ENCODE results near the gene ABL1. TPM values are rescaled to one million over a fixed set of nuclear protein-coding genes. Genes with fewer than 3 reads are reported as not detected.

The ABL1 gene
- total RNA-seq, 1 experiment from 2014 or later, result 83.6 TPM

DNA sequence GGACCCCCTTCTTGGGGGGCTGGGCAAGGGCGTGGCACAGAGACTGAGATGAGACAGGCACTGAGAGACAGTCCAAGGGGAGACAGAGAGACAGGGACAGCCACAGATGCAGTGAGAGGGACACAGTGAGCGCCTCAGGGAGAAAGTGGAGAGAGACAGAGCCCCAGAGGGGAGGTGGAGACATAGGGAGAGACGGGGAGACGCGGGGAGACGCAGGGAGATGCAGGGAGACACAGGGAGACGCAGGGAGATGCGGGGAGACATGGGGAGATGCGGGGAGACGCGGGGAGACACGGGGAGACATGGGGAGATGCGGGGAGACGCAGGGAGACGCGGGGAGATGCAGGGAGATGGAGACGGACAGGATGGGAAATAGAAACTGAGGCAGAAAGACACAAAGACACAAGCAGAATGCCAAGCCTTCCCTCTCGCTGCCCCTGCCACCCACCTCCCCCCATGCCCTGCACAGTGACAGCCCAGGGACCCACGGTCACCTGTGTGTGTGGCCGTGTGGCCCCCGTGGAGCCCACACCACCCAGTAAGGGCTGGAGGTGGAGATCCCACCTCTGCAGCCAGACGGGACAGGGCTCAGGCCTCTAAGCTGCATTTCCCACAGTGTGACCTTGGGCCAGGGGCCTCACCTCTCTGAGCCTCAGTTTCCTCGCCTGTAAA, 95.2 kb downstream of the ABL1 start:
- TF ChIP-seq, protein P1, sequence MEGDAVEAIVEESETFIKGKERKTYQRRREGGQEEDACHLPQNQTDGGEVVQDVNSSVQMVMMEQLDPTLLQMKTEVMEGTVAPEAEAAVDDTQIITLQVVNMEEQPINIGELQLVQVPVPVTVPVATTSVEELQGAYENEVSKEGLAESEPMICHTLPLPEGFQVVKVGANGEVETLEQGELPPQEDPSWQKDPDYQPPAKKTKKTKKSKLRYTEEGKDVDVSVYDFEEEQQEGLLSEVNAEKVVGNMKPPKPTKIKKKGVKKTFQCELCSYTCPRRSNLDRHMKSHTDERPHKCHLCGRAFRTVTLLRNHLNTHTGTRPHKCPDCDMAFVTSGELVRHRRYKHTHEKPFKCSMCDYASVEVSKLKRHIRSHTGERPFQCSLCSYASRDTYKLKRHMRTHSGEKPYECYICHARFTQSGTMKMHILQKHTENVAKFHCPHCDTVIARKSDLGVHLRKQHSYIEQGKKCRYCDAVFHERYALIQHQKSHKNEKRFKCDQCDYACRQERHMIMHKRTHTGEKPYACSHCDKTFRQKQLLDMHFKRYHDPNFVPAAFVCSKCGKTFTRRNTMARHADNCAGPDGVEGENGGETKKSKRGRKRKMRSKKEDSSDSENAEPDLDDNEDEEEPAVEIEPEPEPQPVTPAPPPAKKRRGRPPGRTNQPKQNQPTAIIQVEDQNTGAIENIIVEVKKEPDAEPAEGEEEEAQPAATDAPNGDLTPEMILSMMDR (conservative IDR thresholded peaks at IDR 0.05), result no peak
- Mint-ChIP-seq H3K27ac (no peak overlapping the region; a peak in 2 of 7 replicates), H3K27me3 (ENCODE audit: low read depth) (peaks cover 8% of the 10 kb centered on the region), H3K9me3 (no peaks in the 10 kb centered on the region), H3K36me3 (ENCODE audit: insufficient read depth in 1 of 3, low read depth in 3 of 3) (0 out of 7 replicates have a peak, but pooled peaks cover 0 to 1% (median 0%) of the 10 kb centered on the region in 3 experiments), H3K4me3 (no peak overlapping the region), H3K4me1 (peaks cover 28 to 33% of the 10 kb centered on the region in 2 experiments)
- Histone ChIP-seq H3K4me2 (ENCODE audit: insufficient read depth, insufficient read length, low read length) (no peak overlapping the region), H3K56ac (ENCODE audit: insufficient read length, low read depth, low read length) (no peak overlapping the region), H3K4ac (ENCODE audit: low read depth, low read length) (no peak overlapping the region), H2BK120ac (ENCODE audit: low read depth, low read length, poor library complexity, severe bottlenecking) (no peak overlapping the region), H2BK15ac (ENCODE audit: low read depth, low read length) (no peak overlapping the region), H3T11ph (ENCODE audit: low read length) (no peak overlapping the region), H3K18ac (ENCODE audit: insufficient read length, low read depth, low read length) (no peak overlapping the region), H3K79me1 (ENCODE audit: insufficient read depth, low read depth, low read length, poor library complexity, severe bottlenecking) (no peaks in the 10 kb centered on the region), H3K79me2 (ENCODE audit: insufficient read depth, low read length) (no peaks in the 10 kb centered on the region), H3K27me3 (ENCODE audit: insufficient read depth, low read length) (no peaks in the 10 kb centered on the region), H2BK12ac (ENCODE audit: insufficient read length, low read depth, low read length) (no peak overlapping the region), H2AK5ac (ENCODE audit: insufficient read length, low read length) (no peak overlapping the region), H4K91ac (ENCODE audit: insufficient read length, low read depth, low read length) (no peak overlapping the region), H4K20me1 (ENCODE audit: control insufficient read depth, insufficient read depth, insufficient read length) (no peaks in the 10 kb centered on the region), H3K9ac (ENCODE audit: extremely low read depth, insufficient read length, low read length) (no peak overlapping the region), H4K5ac (ENCODE audit: insufficient read length, low read depth, low read length) (no peak overlapping the region), H3K27ac (ENCODE audit: insufficient read length, low read depth, low read length) (no peak overlapping the region), H3K9me3 (ENCODE audit: control insufficient read depth, low read depth, low read length) (no peaks in the 10 kb centered on the region), H3K23me2 (ENCODE audit: insufficient read length, low read depth, low read length, poor library complexity, severe bottlenecking) (no peaks in the 10 kb centered on the region), H4K8ac (replicated peaks; ENCODE audit: insufficient read length, low read depth, low read length) (no peak overlapping the region), H3K23ac (ENCODE audit: insufficient read length, low read depth, low read length) (no peak overlapping the region), H3K4me1 (ENCODE audit: insufficient read depth, low read length) (no peaks in the 10 kb centered on the region), H2BK5ac (ENCODE audit: insufficient read length, low read length) (no peak overlapping the region), H2AFZ (ENCODE audit: low read length) (no peak overlapping the region), H3K14ac (ENCODE audit: insufficient read depth, low read length) (no peak overlapping the region; the same call in 1 of the 2 replicates), H2BK20ac (ENCODE audit: low read depth, low read length, poor library complexity, severe bottlenecking) (no peak overlapping the region)
- DNase-seq, result no peak
- WGBS (ENCODE audit: extremely low coverage, insufficient read length, low lambda C conversion rate), result no CpG with 5 or more reads among the region's 23 CpGs
